Measurements from ENCODE around the gene CYB561A3. TPM values are rescaled to one million over a fixed set of nuclear protein-coding genes. Genes with fewer than 3 reads are reported as not detected.

The CYB561A3 gene
- total and polyA plus RNA-seq, 4 donors = 12.5 to 27.3 (median 17.7) TPM

- Histone ChIP-seq H3K4me3 (ENCODE audit: low read depth, low read length) (no peak overlapping the region), H3K4me1 (ENCODE audit: control insufficient read depth, insufficient read depth, low read length) (peaks cover 25% of the 10 kb centered on the region), H3K27me3 (ENCODE audit: control insufficient read depth, insufficient read depth, low read length) (no peaks in the 10 kb centered on the region), H3K27ac (ENCODE audit: low read depth, low read length) (no peak overlapping the region), H3K36me3 (ENCODE audit: control insufficient read depth, insufficient read depth, low read length) (peaks cover 12% of the 10 kb centered on the region), H3K9me3 (ENCODE audit: control insufficient read depth, insufficient read depth, low read length) (no peaks in the 10 kb centered on the region)
- WGBS (ENCODE audit: insufficient coverage) = 98% methylated on average over 5 of the region's 6 CpGs
- DNase-seq (ENCODE audit: low read depth in 4 of 6, low spot score in 6 of 6) = no peak
Observed at GRCh38 chr11:61357894-61358239, 3.8 kb downstream of the CYB561A3 start.

GRCh38 chr11:61357233-61357893 lies 4.3 kb downstream of the CYB561A3 start:
- Histone ChIP-seq H3K4me1 (ENCODE audit: control insufficient read depth, insufficient read depth, low read length) (peaks cover 22% of the 10 kb centered on the region), H3K9me3 (ENCODE audit: control insufficient read depth, insufficient read depth, low read length) (no peaks in the 10 kb centered on the region), H3K4me3 (ENCODE audit: low read depth, low read length) (no peak overlapping the region), H3K27ac (ENCODE audit: low read depth, low read length) (no peak overlapping the region), H3K27me3 (ENCODE audit: control insufficient read depth, insufficient read depth, low read length) (no peaks in the 10 kb centered on the region), H3K36me3 (ENCODE audit: control insufficient read depth, insufficient read depth, low read length) (peaks cover 14% of the 10 kb centered on the region)
- DNase-seq (ENCODE audit: low read depth in 4 of 6, low spot score in 6 of 6) = no peak
- 90% methylated on average over 6 of the region's 9 CpGs for WGBS (ENCODE audit: insufficient coverage)

GRCh38 chr11:61356706-61357105 lies 5.0 kb downstream of the CYB561A3 start:
- Histone ChIP-seq H3K27ac (ENCODE audit: low read depth, low read length) (no peak overlapping the region), H3K36me3 (ENCODE audit: control insufficient read depth, insufficient read depth, low read length) (peaks cover 17% of the 10 kb centered on the region), H3K4me3 (ENCODE audit: low read depth, low read length) (no peak overlapping the region), H3K4me1 (ENCODE audit: control insufficient read depth, insufficient read depth, low read length) (peaks cover 22% of the 10 kb centered on the region), H3K9me3 (ENCODE audit: control insufficient read depth, insufficient read depth, low read length) (no peaks in the 10 kb centered on the region), H3K27me3 (ENCODE audit: control insufficient read depth, insufficient read depth, low read length) (no peaks in the 10 kb centered on the region)
- no peak for DNase-seq (ENCODE audit: low read depth in 4 of 6, low spot score in 6 of 6)
- 97% methylated on average over 3 of the region's 4 CpGs for WGBS (ENCODE audit: insufficient coverage)

DNA sequence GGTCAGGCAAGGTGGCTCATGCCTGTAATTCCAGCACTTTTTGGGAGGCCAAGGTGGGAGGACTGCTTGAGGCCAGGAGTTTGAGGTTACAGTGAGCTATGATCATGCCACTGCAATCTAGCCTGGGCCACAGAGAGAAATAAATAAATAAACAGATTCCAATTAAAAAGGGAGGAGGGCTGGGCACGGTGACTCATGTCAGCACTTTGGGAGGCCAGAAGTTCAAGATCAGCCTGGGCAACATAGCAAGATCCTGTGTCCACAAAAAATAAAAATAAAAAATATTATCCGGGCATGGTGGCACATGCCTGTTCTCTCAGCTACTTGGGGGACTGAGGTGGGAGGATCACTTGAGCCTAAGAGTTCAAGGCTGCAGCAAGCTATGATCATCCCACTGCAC lies 7.5 kb downstream of the CYB561A3 start:
- no peaks in the 10 kb centered on the region for H3K27me3 ChIP-seq (ENCODE audit: control insufficient read depth, insufficient read depth, low read length)
- WGBS (ENCODE audit: insufficient coverage) = no CpG with 5 or more reads among the region's 2 CpGs
- H3K4me3 ChIP-seq (ENCODE audit: low read depth, low read length) = no peak overlapping the region
- peaks cover 6% of the 10 kb centered on the region for H3K4me1 ChIP-seq (ENCODE audit: control insufficient read depth, insufficient read depth, low read length)
- no peak overlapping the region for H3K27ac ChIP-seq (ENCODE audit: low read depth, low read length)
- DNase-seq (ENCODE audit: low read depth in 4 of 6, low spot score in 6 of 6) = no peak
- H3K36me3 ChIP-seq (ENCODE audit: control insufficient read depth, insufficient read depth, low read length) = peaks cover 39% of the 10 kb centered on the region
- H3K9me3 ChIP-seq (ENCODE audit: control insufficient read depth, insufficient read depth, low read length) = no peaks in the 10 kb centered on the region

- no peak for DNase-seq (ENCODE audit: low read depth in 4 of 6, low spot score in 6 of 6)
- H3K4me3 ChIP-seq (ENCODE audit: low read depth, low read length) = no peak overlapping the region
- 85% methylated on average over 10 of the region's 15 CpGs for WGBS (ENCODE audit: insufficient coverage)
- no peaks in the 10 kb centered on the region for H3K4me1 ChIP-seq (ENCODE audit: control insufficient read depth, insufficient read depth, low read length)
- H3K27ac ChIP-seq (ENCODE audit: low read depth, low read length) = no peak overlapping the region
- H3K27me3 ChIP-seq (ENCODE audit: control insufficient read depth, insufficient read depth, low read length) = no peaks in the 10 kb centered on the region
- H3K9me3 ChIP-seq (ENCODE audit: control insufficient read depth, insufficient read depth, low read length) = no peaks in the 10 kb centered on the region
- peaks cover 46% of the 10 kb centered on the region for H3K36me3 ChIP-seq (ENCODE audit: control insufficient read depth, insufficient read depth, low read length)
Observed at GRCh38 chr11:61353131-61354067, 8.3 kb downstream of the CYB561A3 start.

DNA sequence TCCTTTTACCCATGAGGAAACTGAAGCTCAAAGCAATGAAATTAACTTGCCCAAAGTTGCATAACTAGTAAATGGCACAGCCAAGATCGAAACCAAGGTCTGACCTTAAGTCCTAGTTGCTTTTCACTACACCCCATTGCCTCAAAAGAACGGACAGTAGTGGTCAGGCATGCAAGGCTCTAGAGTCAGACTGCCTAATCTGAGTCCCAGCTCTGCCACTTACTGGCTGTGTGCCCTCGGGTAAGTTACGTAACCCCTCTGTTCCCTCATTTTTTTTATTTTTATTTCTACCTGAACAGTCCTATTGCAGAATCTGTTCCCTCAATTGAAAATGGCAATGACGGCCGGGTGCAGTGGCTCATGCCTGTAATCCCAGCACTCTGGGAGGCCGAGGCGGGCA lies 9.6 kb downstream of the CYB561A3 start:
- 83% methylated on average over 8 of the region's 8 CpGs for WGBS (ENCODE audit: insufficient coverage)

GRCh38 chr11:61350803-61351202 lies 10.9 kb downstream of the CYB561A3 start:
- H3K27me3 ChIP-seq (ENCODE audit: control insufficient read depth, insufficient read depth, low read length) = no peaks in the 10 kb centered on the region
- peaks cover 61% of the 10 kb centered on the region for H3K36me3 ChIP-seq (ENCODE audit: control insufficient read depth, insufficient read depth, low read length)
- H3K4me3 ChIP-seq (ENCODE audit: low read depth, low read length) = no peak overlapping the region
- DNase-seq (ENCODE audit: low read depth in 4 of 6, low spot score in 6 of 6) = no peak
- H3K9me3 ChIP-seq (ENCODE audit: control insufficient read depth, insufficient read depth, low read length) = no peaks in the 10 kb centered on the region
- peaks cover 3% of the 10 kb centered on the region for H3K4me1 ChIP-seq (ENCODE audit: control insufficient read depth, insufficient read depth, low read length)
- no peak overlapping the region for H3K27ac ChIP-seq (ENCODE audit: low read depth, low read length)
- 94% methylated on average over 7 of the region's 8 CpGs for WGBS (ENCODE audit: insufficient coverage)

More for the DNA sequence above, 9.6 kb downstream of the CYB561A3 start:
- no peaks in the 10 kb centered on the region for H3K9me3 ChIP-seq (ENCODE audit: control insufficient read depth, insufficient read depth, low read length)
- no peak overlapping the region for H3K4me3 ChIP-seq (ENCODE audit: low read depth, low read length)
- H3K4me1 ChIP-seq (ENCODE audit: control insufficient read depth, insufficient read depth, low read length) = no peaks in the 10 kb centered on the region
- no peak overlapping the region for H3K27ac ChIP-seq (ENCODE audit: low read depth, low read length)
- H3K27me3 ChIP-seq (ENCODE audit: control insufficient read depth, insufficient read depth, low read length) = no peaks in the 10 kb centered on the region
- no peak for DNase-seq (ENCODE audit: low read depth in 4 of 6, low spot score in 6 of 6)
- peaks cover 56% of the 10 kb centered on the region for H3K36me3 ChIP-seq (ENCODE audit: control insufficient read depth, insufficient read depth, low read length)

GRCh38 chr11:61350336-61350735 lies 11.3 kb downstream of the CYB561A3 start:
- no peaks in the 10 kb centered on the region for H3K27me3 ChIP-seq (ENCODE audit: control insufficient read depth, insufficient read depth, low read length)
- no peaks in the 10 kb centered on the region for H3K9me3 ChIP-seq (ENCODE audit: control insufficient read depth, insufficient read depth, low read length)
- no peak overlapping the region for H3K27ac ChIP-seq (ENCODE audit: low read depth, low read length)
- 100% methylated on average over 1 of the region's 1 CpG for WGBS (ENCODE audit: insufficient coverage)
- peaks cover 65% of the 10 kb centered on the region for H3K36me3 ChIP-seq (ENCODE audit: control insufficient read depth, insufficient read depth, low read length)
- no peak for DNase-seq (ENCODE audit: low read depth in 4 of 6, low spot score in 6 of 6)
- no peak overlapping the region for H3K4me3 ChIP-seq (ENCODE audit: low read depth, low read length)
- peaks cover 7% of the 10 kb centered on the region for H3K4me1 ChIP-seq (ENCODE audit: control insufficient read depth, insufficient read depth, low read length)

GRCh38 chr11:61349916-61350315 lies 11.8 kb downstream of the CYB561A3 start:
- Histone ChIP-seq H3K27ac (ENCODE audit: low read depth, low read length) (no peak overlapping the region), H3K9me3 (ENCODE audit: control insufficient read depth, insufficient read depth, low read length) (no peaks in the 10 kb centered on the region), H3K36me3 (ENCODE audit: control insufficient read depth, insufficient read depth, low read length) (peaks cover 69% of the 10 kb centered on the region), H3K27me3 (ENCODE audit: control insufficient read depth, insufficient read depth, low read length) (no peaks in the 10 kb centered on the region), H3K4me1 (ENCODE audit: control insufficient read depth, insufficient read depth, low read length) (peaks cover 10% of the 10 kb centered on the region), H3K4me3 (ENCODE audit: low read depth, low read length) (no peak overlapping the region)
- WGBS (ENCODE audit: insufficient coverage) = 96% methylated on average over 10 of the region's 10 CpGs
- no peak for DNase-seq (ENCODE audit: low read depth in 4 of 6, low spot score in 6 of 6)

Measured in spinal cord (tissue), 10 donors.